GM12878 (cell line): ENCODE results near the gene SLC25A45. TPM values are rescaled to one million over a fixed set of nuclear protein-coding genes. Genes with fewer than 3 reads are reported as not detected.
A peak's percentile ranks its signal among the peaks of the same experiment; 100 is the strongest.

Experiments
- ATAC-seq: fragments of 200-7000 bp; cut with Tn5 transposase; 3 replicates; pipeline ENCODE4 v1.9.1; 2020; ENCODE audit warnings: mild to moderate bottlenecking, moderate library complexity
- BruUV-seq: library from RNA; stranded (reverse); fragments of 400-500 nt; replicated peaks from 2 replicates; lab custom pipeline; 2021; lab: Mats Ljungman, UMichigan
- CTCF ChIA-PET: fragments of 300-600 bp; sonication (Branson Sonifier 250); formaldehyde crosslinking; extraction: SDS; loops from one replicate; lab custom pipeline; 2021; ENCODE audit warnings: inconsistent platforms; lab: Yijun Ruan, JAX
- POLR2A ChIA-PET: fragments of 350-600 bp; formaldehyde crosslinking; extraction: SDS; loops from one replicate; lab custom pipeline; 2021; ENCODE audit warnings: inconsistent platforms; lab: Charles Lee
- RAD21 ChIA-PET: fragments of 300-600 bp; sonication (Branson Sonifier 250); formaldehyde crosslinking; loops from one replicate; lab custom pipeline; 2023; ENCODE audit warnings: antibody characterized with exemption; ENCODE audit not compliant: unreplicated experiment; lab: Charles Lee
- SMC1A ChIA-PET: fragments of 300-600 bp; sonication (Branson Sonifier 250); formaldehyde crosslinking; loops from one replicate; lab custom pipeline; 2023; ENCODE audit not compliant: unreplicated experiment, uncharacterized antibody; lab: Charles Lee
- DNase-seq: peaks from one replicate; pipeline ENCODE4 v3.0.0-alpha.2; 2011; ENCODE audit warnings: low read depth, low spot score
- FAIRE-seq: peaks from 3 replicates; lab custom pipeline; 2011; peaks lifted over from hg19 to GRCh38; lab: Jason Lieb, UNC
- H2AFZ ChIP-seq: 2 replicates; pipeline ENCODE4 v1.6.0; 2011; ENCODE audit warnings: low read depth, low read length, control low read depth; ENCODE audit not compliant: control insufficient read depth
- H3K27ac ChIP-seq: 2 replicates; pipeline ENCODE4 v1.5.1; 2011; ENCODE audit warnings: control low read depth; ENCODE audit not compliant: control insufficient read depth, insufficient read depth
- H3K27me3 ChIP-seq, 2 experiments: replicated peaks in 1 of 2; 2 replicates each; pipeline versions ENCODE4 v1.6.0 to v1.6.1; 2011; ENCODE audit warnings: low read length in 1 of 2; ENCODE audit not compliant: control insufficient read depth in 2 of 2, insufficient read depth in 2 of 2
- H3K36me3 ChIP-seq, 2 experiments: 2 replicates each; pipeline ENCODE4 v1.5.1; 2011; ENCODE audit warnings: low read length in 1 of 2; ENCODE audit not compliant: control insufficient read depth in 2 of 2, insufficient read depth in 2 of 2
- H3K4me1 ChIP-seq: 2 replicates; pipeline ENCODE4 v1.6.1; 2011; ENCODE audit warnings: mild to moderate bottlenecking, low read length, moderate library complexity, mixed read lengths; ENCODE audit not compliant: control insufficient read depth, insufficient read depth
- H3K4me2 ChIP-seq: 2 replicates; pipeline ENCODE4 v1.6.0; 2011; ENCODE audit warnings: control low read depth; ENCODE audit not compliant: control insufficient read depth, insufficient read depth
- H3K4me3 ChIP-seq: fragments of 200-600 bp; sonication (generic); 2 replicates; pipeline ENCODE4 v1.5.1; 2016
- H3K79me2 ChIP-seq: 2 replicates; pipeline ENCODE4 v1.6.0; 2011; ENCODE audit warnings: low read length; ENCODE audit not compliant: control insufficient read depth, insufficient read depth
- H3K9ac ChIP-seq: 2 replicates; pipeline ENCODE4 v1.8.0; 2011; ENCODE audit warnings: low read length, control low read depth, mixed read lengths; ENCODE audit not compliant: control insufficient read depth, insufficient read depth
- H3K9me3 ChIP-seq: replicated peaks from 3 replicates; pipeline ENCODE4 v1.5.1; 2011; ENCODE audit warnings: mild to moderate bottlenecking, low read length; ENCODE audit not compliant: control insufficient read depth, insufficient read depth
- H4K20me1 ChIP-seq: 2 replicates; pipeline ENCODE4 v1.6.0; 2011; ENCODE audit not compliant: control insufficient read depth, insufficient read depth
- ATF7 ChIP-seq: fragments of 450-650 bp; IDR thresholded peaks from 2 replicates; pipeline ENCODE4 v1.6.1; 2016; ENCODE audit warnings: low read depth, mild to moderate bottlenecking
- BCL11A ChIP-seq: IDR thresholded peaks from 2 replicates; pipeline ENCODE4 v1.6.1; 2011; ENCODE audit warnings: low read depth, low read length
- CHD2 ChIP-seq: IDR thresholded peaks from 2 replicates; pipeline ENCODE4 v1.6.1; 2011; ENCODE audit warnings: low read depth, low read length, improper control_type of control experiment, borderline replicate concordance
- CREM ChIP-seq: IDR thresholded peaks from 2 replicates; pipeline ENCODE4 v1.6.1; 2014; ENCODE audit warnings: antibody characterized with exemption, low read depth
- EGR1 ChIP-seq, 2 experiments: IDR thresholded peaks; 1 replicate in 1 of 2; 2 replicates in 1 of 2; pipeline ENCODE4 v1.6.1; 2011 to 2012; ENCODE audit warnings: low read depth in 2 of 2, low read length in 2 of 2, borderline replicate concordance in 1 of 2, mild to moderate bottlenecking in 1 of 2, moderate library complexity in 1 of 2
- HDAC2 ChIP-seq: fragments of 200-600 bp; sonication (generic); IDR thresholded peaks from 2 replicates; pipeline ENCODE4 v1.6.1; 2017
- NFYA ChIP-seq: IDR thresholded peaks from 2 replicates; pipeline ENCODE4 v1.6.1; 2011; ENCODE audit warnings: low read depth, mild to moderate bottlenecking, low read length, improper control_type of control experiment, borderline replicate concordance
- POLR2A ChIP-seq: IDR thresholded peaks from 2 replicates; pipeline ENCODE4 v1.6.1; 2011; ENCODE audit warnings: low read depth, mild to moderate bottlenecking, low read length
- POLR2AphosphoS5 ChIP-seq: IDR thresholded peaks from 2 replicates; pipeline ENCODE4 v1.6.1; 2011; ENCODE audit warnings: mild to moderate bottlenecking, low read length, inconsistent platforms
- SMAD5 ChIP-seq: IDR thresholded peaks from 2 replicates; pipeline ENCODE4 v1.6.1; 2016; ENCODE audit warnings: antibody characterized with exemption, low read depth
- TAF1 ChIP-seq: IDR thresholded peaks from 2 replicates; pipeline ENCODE4 v1.6.1; 2011; ENCODE audit warnings: mild to moderate bottlenecking, low read depth, low read length, borderline replicate concordance
- TCF3 ChIP-seq: IDR thresholded peaks from 2 replicates; pipeline ENCODE4 v1.6.1; 2012; ENCODE audit warnings: low read depth, mild to moderate bottlenecking, low read length, borderline replicate concordance; ENCODE audit not compliant: insufficient read depth
- WRNIP1 ChIP-seq: IDR thresholded peaks from 2 replicates; pipeline ENCODE4 v1.6.1; 2011; ENCODE audit warnings: low read depth, low read length, improper control_type of control experiment, borderline replicate concordance
- ZSCAN29 ChIP-seq: fragments of 450-650 bp; IDR thresholded peaks from 2 replicates; pipeline ENCODE4 v1.6.1; 2017; ENCODE audit warnings: mild to moderate bottlenecking, moderate library complexity
- WGBS: methylation state at CpG from one replicate; pipeline ENCODE4 v1.1.6; 2016; ENCODE audit warnings: low lambda C conversion rate; ENCODE audit not compliant: insufficient replicate concordance, insufficient coverage; ENCODE audit errors: missing lambda C conversion rate; 5-methylcytosine and 5-hydroxymethylcytosine counted together
- in situ Hi-C: fragments of 300-500 bp; cut with MboI; formaldehyde crosslinking; loops from 9 replicates; pipeline ENCODE4 v1.14.3; 2018; ENCODE audit warnings: mixed read lengths
- intact Hi-C: fragments of 100-400 bp; cut with micrococcal nuclease; formaldehyde crosslinking; loops from one replicate; pipeline ENCODE4 v1.14.2; 2022; ENCODE audit not compliant: unreplicated experiment
- polyA plus RNA-seq, 11 experiments: library from polyadenylated mRNA; depleted of rRNA in 4 of 11; unstranded in 6 of 11; stranded (reverse) in 5 of 11; fragments of >200 nt; fragmentation: Nextera tagmentation in 4 of 11; fragmentation: Illumina TruSeq in 1 of 11; extraction: Ambion mirVana in 4 of 11; extraction: Trizol in 1 of 11; gene quantifications; 1 replicate in 1 of 11; 2 replicates in 10 of 11; pipeline versions ENCODE4 v1.2.1 to v1.2.3, GENCODE V29; 2011 to 2016; ENCODE audit warnings: inconsistent platforms in 2 of 11, missing spikeins in 2 of 11, low read depth in 1 of 11
- total RNA-seq, 4 experiments: library from RNA; depleted of rRNA in 3 of 4; stranded (reverse); fragments of >200 nt in 3 of 4; fragmentation: Illumina TruSeq in 1 of 4; extraction: Trizol in 1 of 4; gene quantifications; 2 replicates each; pipeline versions ENCODE4 v1.2.1 to v1.2.3, GENCODE V29; 2013 to 2021
- TF ChIP-seq, protein P1 (sequence below): fragments of 450-650 bp; IDR thresholded peaks from 2 replicates; pipeline ENCODE4 v1.6.1; 2016; ENCODE audit warnings: mild to moderate bottlenecking
- TF ChIP-seq, protein P2 (sequence below): IDR thresholded peaks from 2 replicates; pipeline ENCODE4 v1.6.1; 2011; ENCODE audit warnings: mild to moderate bottlenecking, low read depth, low read length, moderate library complexity; ENCODE audit not compliant: insufficient replicate concordance

Gene SLC25A45
- total and polyA plus RNA-seq, 10 of the 15 experiments (the other 5 are each of a cell fraction or from before 2014, with no cell fraction given): 4.1 to 35.2 (median 20.3) TPM

DNA sequence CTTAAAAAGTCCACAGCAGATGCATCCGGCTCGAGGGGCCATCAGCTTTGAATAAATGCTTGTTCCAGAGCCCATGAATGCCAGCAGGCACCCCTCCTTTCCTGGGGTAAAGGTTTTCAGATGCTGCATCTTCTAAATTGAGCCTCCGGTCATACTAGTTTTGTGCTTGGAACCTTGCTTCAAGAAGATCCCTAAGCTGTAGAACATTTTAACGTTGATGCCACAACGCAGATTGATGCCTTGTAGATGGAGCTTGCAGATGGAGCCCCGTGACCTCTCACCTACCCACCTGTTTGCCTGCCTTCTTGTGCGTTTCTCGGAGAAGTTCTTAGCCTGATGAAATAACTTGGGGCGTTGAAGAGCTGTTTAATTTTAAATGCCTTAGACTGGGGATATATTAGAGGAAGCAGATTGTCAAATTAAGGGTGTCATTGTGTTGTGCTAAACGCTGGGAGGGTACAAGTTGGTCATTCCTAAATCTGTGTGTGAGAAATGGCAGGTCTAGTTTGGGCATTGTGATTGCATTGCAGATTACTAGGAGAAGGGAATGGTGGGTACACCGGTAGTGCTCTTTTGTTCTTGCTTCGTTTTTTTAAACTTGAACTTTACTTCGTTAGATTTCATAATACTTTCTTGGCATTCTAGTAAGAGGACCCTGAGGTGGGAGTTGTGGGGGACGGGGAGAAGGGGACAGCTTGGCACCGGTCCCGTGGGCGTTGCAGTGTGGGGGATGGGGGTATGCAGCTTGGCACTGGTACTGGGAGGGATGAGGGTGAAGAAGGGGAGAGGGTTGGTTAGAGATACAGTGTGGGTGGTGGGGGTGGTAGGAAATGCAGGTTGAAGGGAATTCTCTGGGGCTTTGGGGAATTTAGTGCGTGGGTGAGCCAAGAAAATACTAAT lies 42.0 kb upstream of the SLC25A45 start (continued):
- TF ChIP-seq NFYA (no peak), ZSCAN29 (0 out of 2 replicates have a peak, but pooled peaks have one; percentile 7), BCL11A (no peak; the same call in none of the 2 replicates), HDAC2 (no peak)
- TF ChIP-seq, protein P1, sequence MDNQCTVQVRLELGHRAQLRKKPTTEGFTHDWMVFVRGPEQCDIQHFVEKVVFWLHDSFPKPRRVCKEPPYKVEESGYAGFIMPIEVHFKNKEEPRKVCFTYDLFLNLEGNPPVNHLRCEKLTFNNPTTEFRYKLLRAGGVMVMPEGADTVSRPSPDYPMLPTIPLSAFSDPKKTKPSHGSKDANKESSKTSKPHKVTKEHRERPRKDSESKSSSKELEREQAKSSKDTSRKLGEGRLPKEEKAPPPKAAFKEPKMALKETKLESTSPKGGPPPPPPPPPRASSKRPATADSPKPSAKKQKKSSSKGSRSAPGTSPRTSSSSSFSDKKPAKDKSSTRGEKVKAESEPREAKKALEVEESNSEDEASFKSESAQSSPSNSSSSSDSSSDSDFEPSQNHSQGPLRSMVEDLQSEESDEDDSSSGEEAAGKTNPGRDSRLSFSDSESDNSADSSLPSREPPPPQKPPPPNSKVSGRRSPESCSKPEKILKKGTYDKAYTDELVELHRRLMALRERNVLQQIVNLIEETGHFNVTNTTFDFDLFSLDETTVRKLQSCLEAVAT: peak; percentile 96

DNA sequence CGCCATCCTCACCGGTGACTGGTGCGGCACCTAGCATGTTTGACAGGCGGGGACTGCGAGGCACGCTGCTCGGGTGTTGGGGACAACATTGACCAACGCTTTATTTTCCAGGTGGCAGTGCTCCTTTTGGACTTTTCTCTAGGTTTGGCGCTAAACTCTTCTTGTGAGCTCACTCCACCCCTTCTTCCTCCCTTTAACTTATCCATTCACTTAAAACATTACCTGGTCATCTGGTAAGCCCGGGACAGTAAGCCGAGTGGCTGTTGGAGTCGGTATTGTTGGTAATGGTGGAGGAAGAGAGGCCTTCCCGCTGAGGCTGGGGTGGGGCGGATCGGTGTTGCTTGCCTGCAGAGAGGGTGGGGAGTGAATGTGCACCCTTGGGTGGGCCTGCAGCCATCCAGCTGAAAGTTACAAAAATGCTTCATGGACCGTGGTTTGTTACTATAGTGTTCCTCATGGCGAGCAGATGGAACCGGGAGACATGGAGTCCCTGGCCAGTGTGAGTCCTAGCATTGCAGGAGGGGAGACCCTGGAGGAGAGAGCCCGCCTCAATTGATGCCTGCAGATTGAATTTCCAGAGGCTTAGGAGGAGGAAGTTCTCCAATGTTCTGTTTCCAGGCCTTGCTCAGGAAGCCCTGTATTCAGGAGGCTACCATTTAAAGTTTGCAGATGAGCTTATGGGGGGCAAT lies 41.2 kb upstream of the SLC25A45 start:
- no TSS peak for BruUV-seq
- Histone ChIP-seq H2AFZ (no peak overlapping the region), H4K20me1 (peaks cover 18% of the 10 kb centered on the region), H3K9ac (peak overlapping the region; percentile 99), H3K27ac (peak overlapping the region; percentile 100), H3K9me3 (no peaks in the 10 kb centered on the region), H3K79me2 (peaks cover 99% of the 10 kb centered on the region), H3K27me3 (no peaks in the 10 kb centered on the region), H3K36me3 (no peaks in the 10 kb centered on the region; a peak in 2 of 4 replicates), H3K4me1 (peaks cover 40% of the 10 kb centered on the region), H3K4me2 (peak overlapping the region; percentile 100), H3K4me3 (peak overlapping the region; percentile 95)
- WGBS: 1% methylated on average over 19 of the region's 19 CpGs
- in situ Hi-C loops (loop anchor here (10.0 kb wide), 1 partner anchor 559 kb away; no protein-coding TSS in a partner anchor), intact Hi-C loops (loop anchor here (5.0 kb wide), 1 partner anchor 34 kb away; no protein-coding TSS in a partner anchor)
- POLR2A ChIA-PET: interaction anchor here (1.0 to 13.6 kb wide), 16 partner anchors 9 to 117 kb away, joined by 3 to 323 read pairs (median 5); partner anchors contain the start of genes DPF2, FRMD8 and MALAT1
- CTCF ChIA-PET: interaction anchor here (0.8 to 15.3 kb wide), 8 partner anchors 10 to 89 kb away, joined by 3 to 362 read pairs (median 4); partner anchors contain the start of gene MALAT1
- FAIRE-seq (no peak), DNase-seq (no peak), ATAC-seq (no peak)
- RAD21 ChIA-PET: interaction anchor here (1.0 to 15.3 kb wide), 9 partner anchors 9 to 87 kb away, joined by 3 to 282 read pairs (median 6); partner anchors contain the start of gene MALAT1
- SMC1A ChIA-PET: interaction anchor here (0.9 to 12.7 kb wide), 9 partner anchors 9 to 87 kb away, joined by 3 to 232 read pairs (median 7); partner anchors contain the start of gene MALAT1
- peak; percentile 65 for TF ChIP-seq POLR2A
- TF ChIP-seq TCF3: peak; percentile 18; the same call in 1 of the 2 replicates
- TF ChIP-seq ATF7: no peak
- TF ChIP-seq EGR1 (IDR thresholded peaks at IDR 0.05; ENCODE audit: borderline replicate concordance in 1 of 2, low read depth in 2 of 2, low read length in 2 of 2): no peak
- TF ChIP-seq CREM: peak; percentile 3; the same call in 1 of the 2 replicates
- peak; percentile 72 for TF ChIP-seq POLR2AphosphoS5
- 0 out of 2 replicates have a peak, but pooled peaks have one; percentile 8 for TF ChIP-seq CHD2
- TF ChIP-seq, protein P2, sequence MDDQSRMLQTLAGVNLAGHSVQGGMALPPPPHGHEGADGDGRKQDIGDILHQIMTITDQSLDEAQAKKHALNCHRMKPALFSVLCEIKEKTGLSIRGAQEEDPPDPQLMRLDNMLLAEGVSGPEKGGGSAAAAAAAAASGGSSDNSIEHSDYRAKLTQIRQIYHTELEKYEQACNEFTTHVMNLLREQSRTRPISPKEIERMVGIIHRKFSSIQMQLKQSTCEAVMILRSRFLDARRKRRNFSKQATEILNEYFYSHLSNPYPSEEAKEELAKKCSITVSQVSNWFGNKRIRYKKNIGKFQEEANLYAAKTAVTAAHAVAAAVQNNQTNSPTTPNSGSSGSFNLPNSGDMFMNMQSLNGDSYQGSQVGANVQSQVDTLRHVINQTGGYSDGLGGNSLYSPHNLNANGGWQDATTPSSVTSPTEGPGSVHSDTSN: peak; percentile 65
- peak; percentile 6; the same call in 1 of the 2 replicates for TF ChIP-seq TAF1
- TF ChIP-seq WRNIP1: peak; percentile 43; the same call in 1 of the 2 replicates
- peak; percentile 26 for TF ChIP-seq SMAD5
